HG03060 (cell line): Measurements from ENCODE around the gene CNTRL.
"Not testable (repeated sequence)": the region's sequence is repeated elsewhere in the genome, so short reads cannot be mapped to it uniquely, and the experiment has no call there.

Source experiments
- ATAC-seq: cut with Tn5 transposase; IDR thresholded peaks from one replicate; pipeline ENCODE4 v1.9.1; 2021; ENCODE audit warnings: low read depth, moderate number of reproducible peaks; ENCODE audit not compliant: unreplicated experiment

The CNTRL gene

GRCh38 chr9:121074370-121075250, at the start of gene CNTRL:
Gene CNTRL, plus strand, starts transcription at chr9:121074955. Its CDS starts 13,372 bp downstream, at chr9:121088327.
- ATAC-seq: no peak

GRCh38 chr9:121026260-121026691, 48.5 kb upstream of the CNTRL start:
- no peak for ATAC-seq

DNA sequence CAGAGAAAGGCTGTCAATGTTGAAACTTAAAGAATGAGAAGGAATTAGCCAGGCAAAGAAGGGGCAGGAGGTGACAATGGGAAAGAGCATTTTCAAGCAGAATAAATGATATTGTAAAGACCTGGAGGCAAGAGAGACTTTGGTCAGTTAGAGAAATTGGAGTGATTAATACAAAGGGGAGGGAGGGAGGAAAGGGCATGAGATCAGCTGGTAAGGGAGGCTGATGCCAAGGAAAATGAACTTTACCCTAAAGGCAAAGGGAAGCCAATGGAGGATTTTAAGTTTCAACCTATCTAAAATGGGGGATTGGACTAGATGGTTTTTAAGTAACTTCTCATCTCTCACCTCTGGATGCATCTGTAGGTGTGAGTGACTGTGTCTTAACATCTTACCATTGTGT, 48.0 kb upstream of the CNTRL start:
- no peak for ATAC-seq

- ATAC-seq: not testable (repeated sequence)
These were observed 46.5 kb upstream of the CNTRL start for GRCh38 chr9:121028285-121028684.

GRCh38 chr9:121029469-121029868, 45.3 kb upstream of the CNTRL start:
- ATAC-seq: no peak

DNA sequence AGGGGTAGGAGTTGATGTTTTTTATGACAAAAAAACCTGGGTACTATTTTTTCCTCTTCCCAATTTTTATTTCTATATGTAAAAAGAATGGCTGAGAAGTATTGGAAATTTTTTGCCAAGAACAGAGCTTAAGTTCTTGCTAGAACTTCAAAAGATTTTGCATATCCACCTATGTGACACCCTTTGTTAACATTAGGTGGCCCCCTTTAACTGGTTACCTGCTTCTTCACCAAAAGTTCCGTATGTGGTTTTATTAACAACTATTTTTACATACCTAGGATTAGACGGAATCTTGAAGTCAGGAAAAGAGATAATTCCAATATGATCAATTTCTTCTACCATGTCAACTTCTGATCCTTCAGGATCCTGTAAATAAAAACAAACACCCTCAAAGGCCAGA, 40.2 kb upstream of the CNTRL start:
- no peak for ATAC-seq

GRCh38 chr9:121035717-121036116, 39.0 kb upstream of the CNTRL start:
- ATAC-seq: not testable (repeated sequence)

- ATAC-seq: no peak
These were observed 36.4 kb upstream of the CNTRL start for GRCh38 chr9:121038362-121038761.

DNA sequence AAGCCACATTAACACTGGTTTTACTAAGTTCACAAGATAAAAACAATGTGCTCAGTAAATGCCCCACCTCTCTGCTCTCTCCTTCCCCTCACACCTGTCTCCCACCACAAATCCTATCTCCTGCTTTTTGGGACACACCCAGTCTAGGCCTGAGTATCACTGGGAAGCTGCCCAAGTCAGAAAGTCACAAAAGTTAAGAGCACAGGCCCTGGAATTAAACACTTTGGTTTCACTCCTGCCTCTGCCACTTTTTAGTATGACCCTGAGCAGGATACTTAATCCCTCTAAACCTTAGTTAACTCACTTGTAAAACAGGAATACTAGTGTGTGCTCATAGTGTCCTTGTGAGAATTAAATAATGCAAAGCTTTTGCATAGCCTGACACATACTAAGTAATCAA, 36.0 kb upstream of the CNTRL start:
- no peak for ATAC-seq

GRCh38 chr9:121048175-121048574, 26.6 kb upstream of the CNTRL start:
- no peak for ATAC-seq

DNA sequence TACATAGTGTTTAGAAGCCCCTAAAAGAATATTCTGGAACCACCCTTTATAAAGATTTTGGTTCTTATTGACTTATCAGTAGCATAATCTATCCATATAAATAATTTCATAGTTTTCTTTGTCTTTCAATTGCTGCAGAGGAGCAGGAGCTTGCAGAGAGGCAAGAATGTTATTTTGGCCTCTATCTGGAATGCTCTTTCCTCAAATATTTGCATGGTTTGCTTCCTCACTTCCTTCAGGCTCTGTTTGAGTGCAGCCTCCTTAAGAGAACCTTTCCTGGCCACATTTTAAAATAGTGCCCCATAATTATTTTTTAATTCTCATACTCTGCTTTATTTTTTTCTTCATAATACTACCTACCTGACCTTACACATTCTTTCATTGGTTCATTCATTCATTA, 26.1 kb upstream of the CNTRL start:
- ATAC-seq: no peak

- no peak for ATAC-seq
These were observed 24.4 kb upstream of the CNTRL start, which contains the start of gene C5 for GRCh38 chr9:121050128-121050988. Gene C5, minus strand, starts transcription at chr9:121050275. Its CDS starts 29 bp downstream, at chr9:121050246.

- no peak for ATAC-seq
These were observed 21.2 kb upstream of the CNTRL start for GRCh38 chr9:121053544-121053943.

DNA sequence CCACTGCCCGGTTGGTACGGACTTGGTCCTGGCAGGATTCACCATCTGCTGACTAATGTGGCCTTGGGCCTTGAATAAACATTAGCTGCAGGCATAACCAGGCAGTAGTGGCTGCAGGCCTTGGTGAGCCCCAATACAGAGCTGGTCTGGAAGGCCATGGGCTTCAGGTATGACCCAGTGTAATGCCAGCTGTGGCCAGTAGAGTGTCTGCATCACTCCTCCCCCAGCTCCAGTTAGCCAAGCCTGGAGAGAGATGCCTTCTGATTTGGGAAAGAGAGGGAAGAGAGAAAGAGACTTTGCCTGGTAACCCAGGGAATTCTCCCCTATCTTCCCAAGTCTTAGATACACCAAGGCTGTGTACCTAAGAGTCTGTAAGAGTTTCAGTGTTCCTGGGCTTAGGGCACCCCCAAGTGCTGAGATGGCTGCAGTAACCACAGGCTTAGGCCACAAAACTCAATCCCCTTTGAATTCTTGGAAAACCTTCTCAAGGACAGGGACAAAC, 19.1 kb upstream of the CNTRL start:
- no peak for ATAC-seq

DNA sequence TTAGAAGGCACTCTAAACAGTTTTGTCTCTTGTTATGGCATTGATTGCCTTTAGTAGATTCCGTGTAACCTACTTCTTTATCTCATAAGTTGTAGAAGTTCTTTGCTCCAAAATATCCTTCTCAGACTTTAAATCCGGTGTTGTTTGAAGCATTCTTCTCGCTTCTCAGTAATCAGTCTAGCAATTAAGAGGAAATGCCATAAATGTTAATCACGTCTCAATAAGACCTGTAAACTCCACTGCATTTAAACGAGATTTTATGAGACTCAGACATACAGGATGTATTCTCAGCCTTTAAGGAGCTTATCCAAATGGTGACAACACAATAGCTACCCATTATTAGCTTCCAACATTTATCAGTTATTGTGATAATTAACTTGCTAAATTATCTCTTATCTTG, 16.9 kb upstream of the CNTRL start:
- no peak for ATAC-seq

DNA sequence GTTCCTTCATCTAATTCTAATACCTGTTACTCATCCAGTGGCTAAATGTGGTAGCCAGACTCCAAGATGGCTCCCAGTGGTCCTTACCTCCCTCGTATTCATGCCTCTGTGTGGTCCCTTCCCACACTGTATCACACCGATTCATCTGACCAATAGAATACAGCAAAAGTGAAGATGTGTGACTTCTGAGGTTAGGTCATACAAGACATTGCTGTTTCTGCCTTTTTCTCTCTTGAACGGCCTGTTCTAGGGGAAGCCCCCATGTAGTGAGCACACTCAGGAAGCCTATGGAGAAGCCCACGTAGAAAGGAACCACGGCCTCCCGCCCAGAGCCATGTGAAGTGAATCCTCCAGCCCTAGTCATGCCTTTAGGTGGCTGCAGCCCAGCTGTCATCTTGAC, 15.2 kb upstream of the CNTRL start:
- ATAC-seq: no peak

DNA sequence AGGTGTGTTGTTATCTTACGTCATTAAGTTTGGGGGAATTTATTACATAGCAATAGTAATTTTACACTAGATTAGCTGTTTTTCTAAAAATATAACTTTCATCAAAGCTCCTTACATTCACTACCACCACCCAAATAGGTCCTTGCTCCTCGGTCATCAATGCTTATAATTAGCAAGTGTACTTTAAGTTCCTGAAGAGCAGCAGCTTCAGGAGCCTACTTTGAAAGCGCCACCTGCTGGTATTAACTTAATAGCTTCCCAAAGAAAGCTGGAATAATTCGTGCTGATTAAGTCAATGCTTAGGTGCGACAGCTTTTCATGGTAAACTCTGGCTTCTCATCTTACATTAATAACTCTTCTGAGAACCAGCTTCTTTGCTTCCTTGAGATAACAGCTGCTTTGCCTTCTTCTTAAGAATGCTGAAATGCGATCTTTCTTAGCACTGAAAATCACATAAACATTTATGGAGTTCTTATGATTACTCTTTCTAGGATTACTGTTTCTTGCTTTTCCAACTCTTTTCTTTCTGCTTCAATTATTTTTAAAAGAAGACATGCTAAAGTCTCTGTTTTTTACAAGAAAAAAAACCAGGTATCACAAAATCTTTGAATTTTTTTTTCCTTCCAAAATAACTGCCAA, 14.6 kb upstream of the CNTRL start:
- no peak for ATAC-seq

DNA sequence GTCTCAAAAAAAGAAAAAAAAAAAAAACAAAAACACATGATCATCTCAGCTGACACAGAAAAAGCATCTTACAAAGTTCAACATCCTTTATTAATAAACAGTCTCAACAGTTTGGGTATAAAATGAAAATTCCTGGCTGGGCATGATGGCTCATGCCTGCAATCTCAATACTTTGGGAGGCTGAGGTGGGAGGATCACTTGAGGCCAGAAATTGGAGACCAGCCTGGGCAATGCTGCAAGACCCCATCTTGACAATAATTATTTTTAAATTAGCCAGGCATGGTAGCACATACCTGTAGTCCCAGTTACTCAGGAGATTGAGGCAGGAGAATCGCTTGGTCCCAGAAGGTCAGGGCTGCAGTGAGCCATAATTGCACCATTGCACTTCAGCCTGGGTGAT, 7.9 kb upstream of the CNTRL start:
- no peak for ATAC-seq

GRCh38 chr9:121067640-121068039, 7.1 kb upstream of the CNTRL start:
- ATAC-seq: no peak

- no peak for ATAC-seq
These were observed 5.4 kb upstream of the CNTRL start for GRCh38 chr9:121069396-121069795.

DNA sequence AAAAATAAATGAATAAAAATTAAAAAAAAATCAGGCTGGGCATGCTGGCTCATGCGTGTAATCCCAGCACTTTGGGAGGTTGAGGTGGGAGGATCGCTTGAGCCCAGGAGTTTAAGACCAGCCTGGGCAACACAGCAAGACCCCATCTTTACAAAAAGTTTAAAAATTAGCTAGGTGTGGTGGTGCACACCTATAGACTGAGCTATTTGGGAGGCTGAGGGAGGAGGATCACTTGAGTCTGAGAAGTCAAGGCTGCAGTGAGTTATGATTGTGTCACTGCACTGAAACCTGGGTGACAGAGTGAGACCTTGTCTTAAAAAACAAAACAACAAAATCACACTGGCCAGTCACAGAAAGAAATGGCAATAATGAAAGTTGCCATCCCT, 3.4 kb upstream of the CNTRL start:
- ATAC-seq: no peak
